Ascending aorta (tissue), 2 donors: ENCODE measurements around the gene ULK2. TPM values are rescaled to one million over a fixed set of nuclear protein-coding genes. Genes with fewer than 3 reads are reported as not detected.
A peak's percentile ranks its signal among the peaks of the same experiment; 100 is the strongest.

ENCODE experiments used
- DNase-seq, 2 donors: peaks; one replicate each; pipeline ENCODE4 v3.0.0-alpha.2; 2019; ENCODE audit warnings: low spot score in 2 of 2
- H3K27ac ChIP-seq, 2 donors: fragments of 200-600 bp; sonication (generic); one replicate each; pipeline ENCODE4 v1.5.1; 2016 to 2017; ENCODE audit warnings: mild to moderate bottlenecking in 1 of 2
- H3K27me3 ChIP-seq: fragments of 200-600 bp; sonication (generic); one replicate; pipeline ENCODE4 v1.5.1; 2017
- H3K36me3 ChIP-seq, 2 donors: fragments of 200-600 bp; sonication (generic); one replicate each; pipeline ENCODE4 v1.5.1; 2016
- H3K4me1 ChIP-seq, 2 donors: fragments of 200-600 bp; sonication (generic); one replicate each; pipeline ENCODE4 v1.5.1; 2016 to 2017; ENCODE audit warnings: mild to moderate bottlenecking in 1 of 2
- H3K4me3 ChIP-seq, 2 donors: fragments of 200-600 bp; sonication (generic); one replicate each; pipeline ENCODE4 v1.5.1; 2016 to 2017; ENCODE audit warnings: mild to moderate bottlenecking in 1 of 2
- H3K9me3 ChIP-seq, 2 donors: fragments of 200-600 bp; sonication (generic); one replicate each; pipeline ENCODE4 v1.5.1; 2016
- intact Hi-C: fragments of 100-400 bp; cut with DNase I; formaldehyde crosslinking; loops from one replicate; pipeline ENCODE4 v1.15.1; 2023
- total RNA-seq: library from RNA; depleted of rRNA; stranded (reverse); fragments of >200 nt; gene quantifications from one replicate; pipeline ENCODE4 v1.1.0, GENCODE V29; 2016
- TF ChIP-seq, protein P1 (sequence below), 3 experiments: fragments of 200-600 bp in 2 of 3; fragments of 450-650 bp in 1 of 3; sonication (generic) in 2 of 3; IDR thresholded peaks; one replicate each; pipeline ENCODE4 v1.5.1; 2016 to 2019; ENCODE audit warnings: antibody characterized with exemption in 3 of 3, mild to moderate bottlenecking in 1 of 3, moderate library complexity in 1 of 3

The ULK2 gene
- total RNA-seq, 1 donor from 2014 or later: 7.1 TPM

DNA sequence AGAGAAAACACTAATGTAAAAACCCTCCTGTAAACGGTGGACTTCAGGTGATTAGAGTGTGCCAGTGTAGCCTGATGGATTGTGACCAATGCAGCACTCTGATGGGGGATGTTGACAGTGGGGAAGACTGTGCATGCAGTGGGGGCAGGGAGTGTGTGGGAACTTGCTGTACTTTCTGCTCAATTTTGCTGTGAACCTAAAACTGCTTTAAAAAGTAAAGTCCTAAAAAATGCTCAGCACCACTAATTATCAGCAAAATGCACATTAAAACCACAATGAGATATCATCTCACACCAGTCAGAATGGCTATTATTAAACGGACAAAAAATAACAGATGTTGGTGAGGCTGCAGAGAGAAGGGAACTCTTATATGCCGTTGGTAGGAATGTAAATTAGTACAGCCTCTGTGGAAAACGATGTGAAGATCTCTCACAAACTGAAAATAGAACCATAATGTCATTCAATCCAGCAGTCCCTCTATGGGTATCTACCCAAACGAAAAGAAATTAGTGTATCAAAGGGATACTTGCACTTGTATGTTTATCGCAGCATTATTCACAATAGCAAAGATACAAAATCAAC, 9.7 kb upstream of the ULK2 start:
- no peak for DNase-seq
- Histone ChIP-seq H3K27ac (no peak overlapping the region), H3K4me3 (no peak overlapping the region), H3K9me3 (no peaks in the 10 kb centered on the region), H3K36me3 (no peaks in the 10 kb centered on the region), H3K4me1 (no peaks in the 10 kb centered on the region), H3K27me3 (no peaks in the 10 kb centered on the region)
- intact Hi-C loops: no loop called here
- TF ChIP-seq, protein P1, sequence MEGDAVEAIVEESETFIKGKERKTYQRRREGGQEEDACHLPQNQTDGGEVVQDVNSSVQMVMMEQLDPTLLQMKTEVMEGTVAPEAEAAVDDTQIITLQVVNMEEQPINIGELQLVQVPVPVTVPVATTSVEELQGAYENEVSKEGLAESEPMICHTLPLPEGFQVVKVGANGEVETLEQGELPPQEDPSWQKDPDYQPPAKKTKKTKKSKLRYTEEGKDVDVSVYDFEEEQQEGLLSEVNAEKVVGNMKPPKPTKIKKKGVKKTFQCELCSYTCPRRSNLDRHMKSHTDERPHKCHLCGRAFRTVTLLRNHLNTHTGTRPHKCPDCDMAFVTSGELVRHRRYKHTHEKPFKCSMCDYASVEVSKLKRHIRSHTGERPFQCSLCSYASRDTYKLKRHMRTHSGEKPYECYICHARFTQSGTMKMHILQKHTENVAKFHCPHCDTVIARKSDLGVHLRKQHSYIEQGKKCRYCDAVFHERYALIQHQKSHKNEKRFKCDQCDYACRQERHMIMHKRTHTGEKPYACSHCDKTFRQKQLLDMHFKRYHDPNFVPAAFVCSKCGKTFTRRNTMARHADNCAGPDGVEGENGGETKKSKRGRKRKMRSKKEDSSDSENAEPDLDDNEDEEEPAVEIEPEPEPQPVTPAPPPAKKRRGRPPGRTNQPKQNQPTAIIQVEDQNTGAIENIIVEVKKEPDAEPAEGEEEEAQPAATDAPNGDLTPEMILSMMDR (IDR thresholded peaks at IDR 0.05): no peak

DNA sequence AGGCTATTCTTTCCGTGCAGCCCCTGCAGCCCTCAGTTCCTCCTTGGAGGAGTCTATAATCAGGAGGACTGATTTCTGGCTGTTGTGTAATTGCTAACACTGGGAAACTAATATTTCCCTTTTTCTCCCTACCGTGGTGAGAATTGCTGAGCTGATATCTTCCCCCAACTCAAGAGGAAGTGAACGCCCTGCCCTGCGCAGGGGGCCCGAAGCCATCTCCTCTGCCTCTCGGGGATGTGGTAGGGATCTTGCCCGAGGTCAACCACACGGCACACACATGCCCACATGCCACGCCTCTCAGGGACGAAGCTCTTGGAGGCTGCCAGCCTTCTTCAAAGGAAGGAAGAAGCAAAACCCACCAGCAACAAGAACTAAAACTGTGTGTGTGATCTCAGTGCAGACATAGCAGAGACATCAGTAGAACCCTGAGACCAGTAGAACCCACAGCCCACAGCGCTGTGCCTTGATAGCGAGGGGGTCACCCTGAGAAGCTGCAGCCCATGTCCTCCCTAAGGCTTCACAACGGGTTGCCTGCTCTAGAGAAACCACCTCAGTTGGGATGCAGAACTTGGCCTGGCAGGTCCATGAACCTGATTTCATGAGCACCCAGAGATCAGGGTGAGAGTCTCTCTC, 8.9 kb upstream of the ULK2 start:
- Histone ChIP-seq H3K27ac (no peak overlapping the region), H3K36me3 (no peaks in the 10 kb centered on the region), H3K27me3 (no peaks in the 10 kb centered on the region), H3K4me1 (no peaks in the 10 kb centered on the region), H3K4me3 (no peak overlapping the region), H3K9me3 (no peaks in the 10 kb centered on the region)
- intact Hi-C loops: no loop called here
- TF ChIP-seq, protein P1 (IDR thresholded peaks at IDR 0.05): no peak
- peak in 1 of 2 donors; percentile 70 for DNase-seq

DNA sequence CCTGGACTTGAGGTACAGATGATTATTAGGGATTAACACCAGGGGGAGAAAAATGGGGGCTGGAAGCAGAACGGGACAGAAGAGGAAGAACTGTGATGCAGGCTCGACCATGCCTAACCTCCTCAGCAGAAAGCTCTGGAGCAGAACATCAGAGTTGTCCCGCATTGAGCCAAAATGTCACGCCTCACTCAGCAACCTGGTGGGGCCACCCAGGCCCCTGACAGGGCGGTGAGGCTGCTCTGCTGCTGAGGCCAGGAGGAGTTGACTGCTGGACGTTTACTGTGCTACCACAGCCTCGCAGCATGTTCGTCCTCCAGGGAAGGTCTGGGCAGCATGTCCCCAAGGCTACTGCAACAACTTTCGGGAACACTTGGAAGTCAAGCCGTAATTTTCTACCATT, 6.5 kb upstream of the ULK2 start:
- Histone ChIP-seq H3K27ac (no peak overlapping the region), H3K27me3 (no peaks in the 10 kb centered on the region), H3K4me1 (no peaks in the 10 kb centered on the region), H3K9me3 (no peaks in the 10 kb centered on the region), H3K36me3 (no peaks in the 10 kb centered on the region), H3K4me3 (no peak overlapping the region)
- DNase-seq: no peak
- TF ChIP-seq, protein P1 (IDR thresholded peaks at IDR 0.05): no peak
- intact Hi-C loops: no loop called here

DNA sequence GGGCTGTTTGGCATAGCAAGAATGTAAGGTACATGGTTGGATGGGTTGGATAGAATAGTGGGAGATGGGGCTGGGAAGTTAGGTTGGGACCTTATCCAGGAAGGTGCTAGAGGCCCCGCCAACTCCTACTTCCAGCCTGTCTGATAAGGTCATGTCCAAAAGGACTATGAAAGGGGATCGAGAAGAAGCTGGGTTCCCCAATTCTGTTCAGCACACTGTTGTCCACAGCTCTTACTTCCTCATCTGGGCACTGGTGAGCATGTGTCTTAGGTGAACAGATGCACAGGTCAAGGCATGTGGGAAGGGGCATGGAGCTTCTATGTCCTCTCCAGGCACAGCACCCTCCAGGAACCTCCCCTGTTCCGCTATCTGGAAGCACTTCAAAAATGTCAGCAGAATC, 5.6 kb upstream of the ULK2 start:
- Histone ChIP-seq H3K4me1 (no peaks in the 10 kb centered on the region), H3K9me3 (no peaks in the 10 kb centered on the region), H3K27me3 (no peaks in the 10 kb centered on the region), H3K27ac (no peak overlapping the region), H3K4me3 (no peak overlapping the region), H3K36me3 (no peaks in the 10 kb centered on the region)
- intact Hi-C loops: no loop called here
- TF ChIP-seq, protein P1 (IDR thresholded peaks at IDR 0.05): no peak
- no peak for DNase-seq

DNA sequence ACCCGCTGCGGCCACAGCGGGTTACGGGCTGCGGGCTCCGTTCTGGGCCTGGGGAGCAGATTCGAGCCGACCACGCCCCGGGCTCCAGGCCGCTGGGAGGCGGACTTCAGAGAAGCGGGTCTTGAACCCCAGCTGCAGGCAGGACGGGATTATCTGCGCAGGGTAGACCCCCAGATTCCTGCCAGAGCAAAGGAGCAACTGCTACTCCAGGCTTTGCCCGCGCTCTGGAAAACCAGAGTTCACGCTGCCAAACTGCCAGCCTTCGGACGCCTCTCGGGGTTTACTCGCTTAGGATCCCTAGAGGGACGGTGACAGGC, 301 bp upstream of the ULK2 start:
- Histone ChIP-seq H3K4me3 (peak overlapping the region; percentile 90 to 97), H3K27ac (peak overlapping the region; percentile 77 to 86), H3K9me3 (no peaks in the 10 kb centered on the region), H3K4me1 (peaks cover 0 to 6% of the 10 kb centered on the region in 2 donors), H3K36me3 (no peaks in the 10 kb centered on the region), H3K27me3 (no peaks in the 10 kb centered on the region)
- no peak for DNase-seq
- TF ChIP-seq, protein P1 (IDR thresholded peaks at IDR 0.05): no peak
- intact Hi-C loops: no loop called here

DNA sequence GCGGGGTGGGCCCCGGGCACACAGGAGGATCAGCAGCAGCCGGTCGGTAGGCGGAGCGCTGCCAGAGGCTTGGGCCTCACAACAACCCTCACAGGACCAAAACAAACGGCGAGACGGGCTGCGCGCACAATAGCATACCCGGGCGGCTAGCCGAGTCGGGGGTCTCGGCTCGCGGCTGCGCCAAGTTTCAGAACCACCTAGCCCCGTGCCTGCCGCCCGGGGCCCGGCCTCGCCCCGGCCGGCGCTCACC, 732 bp downstream of the ULK2 start:
- TF ChIP-seq, protein P1 (IDR thresholded peaks at IDR 0.05): peak in 2 of 3 experiments; percentile 12 to 41
- Histone ChIP-seq H3K4me1 (peaks cover 0 to 6% of the 10 kb centered on the region in 2 donors), H3K27me3 (no peaks in the 10 kb centered on the region), H3K27ac (peak overlapping the region; percentile 77 to 86), H3K4me3 (peak overlapping the region; percentile 90 to 97), H3K9me3 (no peaks in the 10 kb centered on the region), H3K36me3 (no peaks in the 10 kb centered on the region)
- peak in 1 of 2 donors; percentile 71 for DNase-seq
- intact Hi-C loops: no loop called here
